GM23338 (cell line): ENCODE measurements around the gene PPP1R14B. TPM values are rescaled to one million over a fixed set of nuclear protein-coding genes. Genes with fewer than 3 reads are reported as not detected.

Experiments used
- ATAC-seq: fragments of 200-7000 bp; cut with Tn5 transposase; 3 replicates; pipeline ENCODE4 v1.9.1; 2020
- DNase-seq: peaks from one replicate; pipeline ENCODE4 v3.0.0-alpha.2; 2015; ENCODE audit warnings: low spot score
- H2AFZ ChIP-seq: fragments of 200-600 bp; sonication (generic); 2 replicates; pipeline ENCODE4 v1.8.0; 2016; ENCODE audit warnings: antibody characterized with exemption, mild to moderate bottlenecking, moderate library complexity
- H3F3A ChIP-seq: fragments of 200-600 bp; sonication (generic); replicated peaks from 2 replicates; pipeline ENCODE4 v1.8.0; 2017; ENCODE audit warnings: antibody characterized with exemption, mixed run types, low read depth
- H3K27ac ChIP-seq: fragments of 200-600 bp; sonication (generic); 2 replicates; pipeline ENCODE4 v1.6.1; 2016; ENCODE audit warnings: low read depth
- H3K27me3 ChIP-seq: fragments of 200-600 bp; sonication (generic); 2 replicates; pipeline ENCODE4 v1.8.0; 2016; ENCODE audit warnings: mild to moderate bottlenecking, mixed run types, moderate library complexity; ENCODE audit not compliant: insufficient read depth
- H3K36me3 ChIP-seq: fragments of 200-600 bp; sonication (generic); 2 replicates; pipeline ENCODE4 v1.8.0; 2016; ENCODE audit warnings: mild to moderate bottlenecking; ENCODE audit not compliant: insufficient read depth
- H3K4me1 ChIP-seq: fragments of 200-600 bp; sonication (generic); 2 replicates; pipeline ENCODE4 v1.8.0; 2016; ENCODE audit warnings: mild to moderate bottlenecking, moderate library complexity; ENCODE audit not compliant: insufficient read depth
- H3K4me2 ChIP-seq: fragments of 200-600 bp; sonication (generic); 2 replicates; pipeline ENCODE4 v1.7.1; 2017; ENCODE audit warnings: mixed run types
- H3K4me3 ChIP-seq: fragments of 200-600 bp; sonication (generic); 2 replicates; pipeline ENCODE4 v1.6.1; 2016; ENCODE audit warnings: mixed run types
- H3K79me2 ChIP-seq: fragments of 200-600 bp; sonication (generic); replicated peaks from 2 replicates; pipeline ENCODE4 v1.8.0; 2017; ENCODE audit warnings: mild to moderate bottlenecking; ENCODE audit not compliant: insufficient read depth
- H3K9me2 ChIP-seq: fragments of 200-600 bp; sonication (generic); 2 replicates; pipeline ENCODE4 v1.8.0; 2017; ENCODE audit not compliant: insufficient read depth
- H4K20me1 ChIP-seq: fragments of 200-600 bp; sonication (generic); replicated peaks from 2 replicates; pipeline ENCODE4 v1.8.0; 2017; ENCODE audit warnings: mild to moderate bottlenecking; ENCODE audit not compliant: insufficient read depth
- H3K27ac Mint-ChIP-seq: 2 replicates; pipeline ENCODE4 v1.8.0; 2020; ENCODE audit warnings: inconsistent platforms, mild to moderate bottlenecking, moderate library complexity, mixed read lengths
- H3K27me3 Mint-ChIP-seq: 3 replicates; pipeline ENCODE4 v1.8.0; 2022; ENCODE audit warnings: low read depth, mild to moderate bottlenecking, moderate library complexity, mixed read lengths, inconsistent platforms; ENCODE audit not compliant: insufficient read depth, poor library complexity
- H3K36me3 Mint-ChIP-seq: 3 replicates; pipeline ENCODE4 v1.8.0; 2021; ENCODE audit warnings: low read depth, mild to moderate bottlenecking, inconsistent platforms, moderate library complexity, mixed read lengths
- H3K4me1 Mint-ChIP-seq: 3 replicates; pipeline ENCODE4 v1.8.0; 2020; ENCODE audit warnings: mild to moderate bottlenecking, inconsistent platforms, mixed read lengths
- H3K4me3 Mint-ChIP-seq: 3 replicates; pipeline ENCODE4 v1.8.0; 2021; ENCODE audit warnings: moderate library complexity, mild to moderate bottlenecking, inconsistent platforms, mixed read lengths
- H3K9me3 Mint-ChIP-seq: 3 replicates; pipeline ENCODE4 v1.8.0; 2020; ENCODE audit warnings: moderate library complexity, mild to moderate bottlenecking, inconsistent platforms, mixed read lengths
- EZH2phosphoT487 ChIP-seq: fragments of 200-600 bp; sonication (generic); IDR thresholded peaks from one replicate; pipeline ENCODE4 v1.8.1; 2018; ENCODE audit warnings: antibody characterized with exemption; ENCODE audit not compliant: unreplicated experiment
- NANOG ChIP-seq: IDR thresholded peaks from 2 replicates; pipeline ENCODE4 v1.6.1; 2016; ENCODE audit warnings: antibody characterized with exemption, borderline replicate concordance
- POLR2AphosphoS5 ChIP-seq: IDR thresholded peaks from 2 replicates; pipeline ENCODE4 v1.6.1; 2016; ENCODE audit warnings: antibody characterized with exemption, low read depth
- STAT1 ChIP-seq: IDR thresholded peaks from one replicate; pipeline ENCODE4 v1.6.1; 2016; ENCODE audit warnings: antibody characterized with exemption; ENCODE audit not compliant: unreplicated experiment
- ZNF114 ChIP-seq: fragments of 250-450 bp; sonication (Bioruptor Pico); IDR thresholded peaks from 2 replicates; pipeline ENCODE4 v1.5.0; 2020; ENCODE audit warnings: mild to moderate bottlenecking, moderate library complexity
- ZNF331 ChIP-seq: fragments of 250-450 bp; sonication (Bioruptor Pico); IDR thresholded peaks from 2 replicates; pipeline ENCODE4 v1.5.0; 2020; ENCODE audit warnings: low read depth, mild to moderate bottlenecking, moderate library complexity
- polyA plus RNA-seq: library from polyadenylated mRNA; unstranded; fragments of >200 nt; fragmentation: Nextera tagmentation; extraction: Ambion mirVana; gene quantifications from 2 replicates; pipeline ENCODE4 v1.2.1, GENCODE V29; 2016
- total RNA-seq: library from RNA; depleted of rRNA; stranded (reverse); fragments of >200 nt; shearing (Covaris generic); gene quantifications from 2 replicates; pipeline ENCODE4 v1.2.3, GENCODE V29; 2014
- TF ChIP-seq, protein P1 (sequence below), 2 experiments: fragments of 200-600 bp in 1 of 2; sonication (generic) in 1 of 2; conservative IDR thresholded peaks; 2 replicates each; pipeline versions ENCODE4 v1.5.1 to v1.6.1; 2016 to 2017; ENCODE audit warnings: antibody characterized with exemption in 2 of 2, low read depth in 2 of 2, mild to moderate bottlenecking in 2 of 2, moderate library complexity in 1 of 2
- TF ChIP-seq, protein P2 (sequence below): IDR thresholded peaks from 2 replicates; pipeline ENCODE4 v1.6.1; 2016; ENCODE audit warnings: antibody characterized with exemption

Gene PPP1R14B
- total and polyA plus RNA-seq, 2 experiments from 2014 or later: 250 to 315 TPM

DNA sequence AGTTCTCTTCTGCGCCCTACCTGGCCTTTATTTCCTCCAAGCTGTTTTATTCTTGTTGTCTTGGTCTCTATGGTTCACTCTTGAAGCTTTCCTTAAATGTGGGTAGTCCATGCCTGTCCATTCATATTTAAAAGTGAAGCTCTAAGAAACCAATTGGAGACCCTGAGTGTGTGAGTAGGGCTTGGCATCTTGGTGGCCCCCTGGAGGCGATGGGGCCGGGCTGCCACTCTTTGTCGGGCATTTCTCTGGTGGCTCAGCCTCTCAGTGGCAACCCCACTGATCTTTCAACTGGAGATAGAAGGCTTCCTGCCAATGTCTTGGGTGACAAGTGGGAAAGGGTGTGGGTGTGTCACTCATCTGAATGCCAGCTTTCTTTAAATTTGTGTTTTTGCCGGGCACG, 29.9 kb downstream of the PPP1R14B start:
- no peaks in the 10 kb centered on the region for H4K20me1 ChIP-seq
- TF ChIP-seq STAT1 (no peak), EZH2phosphoT487 (no peak), NANOG (no peak)
- TF ChIP-seq, protein P1, sequence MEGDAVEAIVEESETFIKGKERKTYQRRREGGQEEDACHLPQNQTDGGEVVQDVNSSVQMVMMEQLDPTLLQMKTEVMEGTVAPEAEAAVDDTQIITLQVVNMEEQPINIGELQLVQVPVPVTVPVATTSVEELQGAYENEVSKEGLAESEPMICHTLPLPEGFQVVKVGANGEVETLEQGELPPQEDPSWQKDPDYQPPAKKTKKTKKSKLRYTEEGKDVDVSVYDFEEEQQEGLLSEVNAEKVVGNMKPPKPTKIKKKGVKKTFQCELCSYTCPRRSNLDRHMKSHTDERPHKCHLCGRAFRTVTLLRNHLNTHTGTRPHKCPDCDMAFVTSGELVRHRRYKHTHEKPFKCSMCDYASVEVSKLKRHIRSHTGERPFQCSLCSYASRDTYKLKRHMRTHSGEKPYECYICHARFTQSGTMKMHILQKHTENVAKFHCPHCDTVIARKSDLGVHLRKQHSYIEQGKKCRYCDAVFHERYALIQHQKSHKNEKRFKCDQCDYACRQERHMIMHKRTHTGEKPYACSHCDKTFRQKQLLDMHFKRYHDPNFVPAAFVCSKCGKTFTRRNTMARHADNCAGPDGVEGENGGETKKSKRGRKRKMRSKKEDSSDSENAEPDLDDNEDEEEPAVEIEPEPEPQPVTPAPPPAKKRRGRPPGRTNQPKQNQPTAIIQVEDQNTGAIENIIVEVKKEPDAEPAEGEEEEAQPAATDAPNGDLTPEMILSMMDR (conservative IDR thresholded peaks at IDR 0.05; ENCODE audit: low read depth in 2 of 2): peak; percentile 1 to 39; a peak in 2 of 4 replicates
- no peaks in the 10 kb centered on the region for H3K9me2 ChIP-seq
- no peak overlapping the region for H3K4me3 Mint-ChIP-seq
- H3K4me1 Mint-ChIP-seq: peaks cover 4% of the 10 kb centered on the region; the same call in 1 of the 3 replicates
- no peak overlapping the region for H3K27ac Mint-ChIP-seq
- H3K4me3 ChIP-seq: no peak overlapping the region
- H3K27me3 ChIP-seq: no peaks in the 10 kb centered on the region
- no peak overlapping the region for H3K27ac ChIP-seq
- ATAC-seq (peak; percentile 62), DNase-seq (no peak)
- no peaks in the 10 kb centered on the region for H3K79me2 ChIP-seq
- peaks cover 22% of the 10 kb centered on the region for H3K36me3 Mint-ChIP-seq
- peaks cover 5% of the 10 kb centered on the region for H3K27me3 Mint-ChIP-seq
- no peak overlapping the region for H2AFZ ChIP-seq
- H3K36me3 ChIP-seq: peaks cover 4% of the 10 kb centered on the region; the same call in 1 of the 2 replicates
- 0 out of 2 replicates have a peak, but pooled peaks cover 3% of the 10 kb centered on the region for H3F3A ChIP-seq
- no peaks in the 10 kb centered on the region for H3K4me1 ChIP-seq
- H3K9me3 Mint-ChIP-seq: no peaks in the 10 kb centered on the region
- H3K4me2 ChIP-seq: no peak overlapping the region

DNA sequence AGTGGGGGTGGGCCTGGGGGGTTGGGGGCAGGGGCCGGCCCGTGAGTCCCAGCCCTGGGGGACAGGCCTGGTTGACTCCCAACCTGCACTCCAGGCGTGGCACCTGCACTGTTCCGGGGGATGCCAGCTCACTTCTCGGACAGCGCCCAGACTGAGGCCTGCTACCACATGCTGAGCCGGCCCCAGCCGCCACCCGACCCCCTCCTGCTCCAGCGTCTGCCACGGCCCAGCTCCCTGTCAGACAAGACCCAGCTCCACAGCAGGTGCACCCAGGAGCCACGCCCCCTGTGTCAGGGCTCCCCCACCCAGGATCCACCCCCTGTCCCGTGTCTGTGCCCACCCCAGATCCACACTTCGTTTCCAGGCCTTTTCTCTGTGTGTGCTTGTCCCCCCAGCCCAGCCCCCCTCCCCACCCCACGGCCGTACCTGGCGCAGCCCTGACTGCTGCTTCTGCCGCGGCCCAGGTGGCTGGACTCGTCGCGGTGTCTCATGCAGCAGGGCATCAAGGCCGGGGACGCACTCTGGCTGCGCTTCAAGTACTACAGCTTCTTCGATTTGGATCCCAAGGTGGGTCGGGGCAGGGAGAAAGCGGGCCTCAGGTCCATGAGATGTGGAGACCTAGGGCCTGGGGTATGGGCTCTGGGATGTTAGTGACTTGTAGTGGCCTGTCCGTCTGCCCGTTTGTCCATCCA, 35.4 kb downstream of the PPP1R14B start:
- H3K36me3 ChIP-seq: peaks cover 4% of the 10 kb centered on the region; the same call in 1 of the 2 replicates
- Mint-ChIP-seq H3K27me3 (peaks cover 12% of the 10 kb centered on the region), H3K4me1 (peaks cover 3% of the 10 kb centered on the region; the same call in 2 of the 3 replicates), H3K9me3 (no peaks in the 10 kb centered on the region), H3K27ac (no peak overlapping the region), H3K4me3 (no peak overlapping the region), H3K36me3 (peaks cover 22% of the 10 kb centered on the region)
- no peaks in the 10 kb centered on the region for H3K79me2 ChIP-seq
- H3K27ac ChIP-seq: no peak overlapping the region
- DNase-seq (no peak), ATAC-seq (no peak)
- H3K4me2 ChIP-seq: no peak overlapping the region
- peaks cover 8% of the 10 kb centered on the region; the same call in 1 of the 2 replicates for H3F3A ChIP-seq
- no peak overlapping the region for H2AFZ ChIP-seq
- TF ChIP-seq ZNF114: no peak
- TF ChIP-seq, protein P2, sequence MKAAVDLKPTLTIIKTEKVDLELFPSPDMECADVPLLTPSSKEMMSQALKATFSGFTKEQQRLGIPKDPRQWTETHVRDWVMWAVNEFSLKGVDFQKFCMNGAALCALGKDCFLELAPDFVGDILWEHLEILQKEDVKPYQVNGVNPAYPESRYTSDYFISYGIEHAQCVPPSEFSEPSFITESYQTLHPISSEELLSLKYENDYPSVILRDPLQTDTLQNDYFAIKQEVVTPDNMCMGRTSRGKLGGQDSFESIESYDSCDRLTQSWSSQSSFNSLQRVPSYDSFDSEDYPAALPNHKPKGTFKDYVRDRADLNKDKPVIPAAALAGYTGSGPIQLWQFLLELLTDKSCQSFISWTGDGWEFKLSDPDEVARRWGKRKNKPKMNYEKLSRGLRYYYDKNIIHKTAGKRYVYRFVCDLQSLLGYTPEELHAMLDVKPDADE: no peak
- TF ChIP-seq POLR2AphosphoS5: no peak
- TF ChIP-seq ZNF331 (CRISPR knock-in tag): no peak
- no peak for TF ChIP-seq STAT1
- no peak for TF ChIP-seq EZH2phosphoT487
- TF ChIP-seq NANOG: no peak
- TF ChIP-seq, protein P1 (conservative IDR thresholded peaks at IDR 0.05; ENCODE audit: low read depth in 2 of 2): no peak
- no peaks in the 10 kb centered on the region for H3K27me3 ChIP-seq
- H3K9me2 ChIP-seq: no peaks in the 10 kb centered on the region
- no peak overlapping the region for H3K4me3 ChIP-seq
- H4K20me1 ChIP-seq: no peaks in the 10 kb centered on the region
- no peaks in the 10 kb centered on the region for H3K4me1 ChIP-seq
